HepG2 (cell line): ENCODE measurements around the gene FAM24B. TPM values are rescaled to one million over a fixed set of nuclear protein-coding genes. Genes with fewer than 3 reads are reported as not detected.

ENCODE experiments used
- ATAC-seq: fragments of 200-7000 bp; cut with Tn5 transposase; 3 replicates; pipeline ENCODE4 v1.9.1; 2020; ENCODE audit warnings: mild to moderate bottlenecking, moderate library complexity
- BruUV-seq: library from RNA; stranded (reverse); fragments of 400-500 nt; replicated peaks from 2 replicates; lab custom pipeline; 2021; lab: Mats Ljungman, UMichigan
- CTCF ChIA-PET: fragments of 300-600 bp; formaldehyde crosslinking; extraction: SDS; loops from one replicate; lab custom pipeline; 2021; ENCODE audit warnings: low total read pairs, inconsistent platforms, low intra/inter-chr PET ratio; lab: Yijun Ruan, JAX
- POLR2A ChIA-PET: fragments of 350-600 bp; sonication (Branson Sonifier 250); formaldehyde crosslinking; loops from one replicate; lab custom pipeline; 2020; ENCODE audit warnings: antibody characterized with exemption, inconsistent platforms; lab: Yijun Ruan, JAX
- DNase-seq: peaks from one replicate; pipeline ENCODE4 v3.0.0-alpha.2; 2015; ENCODE audit warnings: low spot score
- FAIRE-seq: peaks from 3 replicates; lab custom pipeline; 2011; peaks lifted over from hg19 to GRCh38; lab: Jason Lieb, UNC
- H2AFZ ChIP-seq: one replicate; pipeline ENCODE4 v1.6.1; 2011; ENCODE audit warnings: low read length, inconsistent platforms
- H3K27ac ChIP-seq: fragments of 300-600 bp; 3 replicates; pipeline ENCODE4 v1.8.0; 2011; ENCODE audit warnings: mixed run types, mild to moderate bottlenecking, mixed read lengths, low read length, inconsistent platforms; ENCODE audit not compliant: insufficient read depth; ENCODE audit errors: extremely low read length
- H3K27me3 ChIP-seq, 2 experiments: fragments of 200-600 bp in 1 of 2; 2 replicates in 1 of 2; 3 replicates in 1 of 2; pipeline versions ENCODE4 v1.6.0 to v1.8.0; 2011; ENCODE audit warnings: low read length in 2 of 2, mild to moderate bottlenecking in 2 of 2, moderate library complexity in 2 of 2, inconsistent platforms in 1 of 2; ENCODE audit not compliant: insufficient read depth in 2 of 2, control insufficient read depth in 1 of 2
- H3K36me3 ChIP-seq, 2 experiments: fragments of 200-600 bp in 1 of 2; replicated peaks in 1 of 2; 2 replicates in 1 of 2; 3 replicates in 1 of 2; pipeline versions ENCODE4 v1.5.1 to v1.8.0; 2011; ENCODE audit warnings: low read length in 2 of 2, inconsistent platforms in 1 of 2; ENCODE audit not compliant: insufficient read depth in 2 of 2, control insufficient read depth in 1 of 2
- H3K4me1 ChIP-seq: 2 replicates; pipeline ENCODE4 v1.5.1; 2012; ENCODE audit warnings: low read length, inconsistent platforms; ENCODE audit not compliant: insufficient read depth
- H3K4me2 ChIP-seq: 2 replicates; pipeline ENCODE4 v1.6.0; 2011; ENCODE audit warnings: low read depth, low read length, inconsistent platforms
- H3K4me3 ChIP-seq, 3 experiments: fragments of 200-600 bp in 1 of 3; sonication (generic), shearing (Covaris generic) in 1 of 3; replicated peaks in 1 of 3; 2 replicates each; pipeline ENCODE4 v1.5.1; 2011 to 2016; ENCODE audit warnings: low read length in 3 of 3, inconsistent platforms in 2 of 3, low read depth in 2 of 3, mild to moderate bottlenecking in 2 of 3, control low read depth in 1 of 3, mixed read lengths in 1 of 3; ENCODE audit not compliant: insufficient read depth in 1 of 3
- H3K79me2 ChIP-seq: one replicate; pipeline ENCODE4 v1.6.1; 2011; ENCODE audit warnings: low read length, inconsistent platforms; ENCODE audit not compliant: insufficient read depth
- H3K9ac ChIP-seq: 2 replicates; pipeline ENCODE4 v1.6.0; 2011; ENCODE audit warnings: mild to moderate bottlenecking, low read depth, low read length, inconsistent platforms; ENCODE audit not compliant: insufficient read depth
- H3K9me3 ChIP-seq: 2 replicates; pipeline ENCODE4 v1.5.1; 2012; ENCODE audit warnings: mild to moderate bottlenecking, low read length
- H4K20me1 ChIP-seq: 2 replicates; pipeline ENCODE4 v1.6.0; 2011; ENCODE audit warnings: inconsistent platforms, mild to moderate bottlenecking, low read length, moderate library complexity; ENCODE audit not compliant: insufficient read depth
- AKAP8 ChIP-seq: sonication (generic); formaldehyde crosslinking; IDR thresholded peaks from 2 replicates; pipeline ENCODE4 v1.5.1; 2020; ENCODE audit warnings: mild to moderate bottlenecking, missing genetic modification reagents
- FOXC1 ChIP-seq: sonication (generic); formaldehyde crosslinking; IDR thresholded peaks from 2 replicates; pipeline ENCODE4 v1.8.0; 2022; ENCODE audit warnings: mild to moderate bottlenecking, missing genetic modification reagents, borderline replicate concordance
- HOXA7 ChIP-seq: sonication (generic); formaldehyde crosslinking; IDR thresholded peaks from 2 replicates; pipeline ENCODE4 v1.8.1; 2022; ENCODE audit warnings: mild to moderate bottlenecking, missing genetic modification reagents, moderate library complexity
- MIER3 ChIP-seq: IDR thresholded peaks from 2 replicates; pipeline ENCODE4 v1.6.1; 2016; ENCODE audit warnings: missing compliant biosample characterization, borderline replicate concordance
- NCOA1 ChIP-seq: sonication (generic); formaldehyde crosslinking; IDR thresholded peaks from 2 replicates; pipeline ENCODE4 v1.9.0; 2021; ENCODE audit warnings: missing genetic modification reagents
- RBAK ChIP-seq: sonication (generic); formaldehyde crosslinking; IDR thresholded peaks from 2 replicates; pipeline ENCODE4 v1.5.1; 2020; ENCODE audit warnings: mild to moderate bottlenecking, missing genetic modification reagents
- SMAD1 ChIP-seq: sonication (generic); formaldehyde crosslinking; IDR thresholded peaks from 2 replicates; pipeline ENCODE4 v1.4.0; 2020; ENCODE audit warnings: missing genetic modification reagents, low read depth, mild to moderate bottlenecking, borderline replicate concordance
- ZBTB20 ChIP-seq: sonication (generic); formaldehyde crosslinking; IDR thresholded peaks from 2 replicates; pipeline ENCODE4 v1.8.1; 2023; ENCODE audit warnings: missing genetic modification reagents, low read depth, mild to moderate bottlenecking, borderline replicate concordance
- ZBTB8A ChIP-seq: sonication (generic); formaldehyde crosslinking; IDR thresholded peaks from 2 replicates; pipeline ENCODE4 v1.4.0; 2020; ENCODE audit warnings: mild to moderate bottlenecking, low read depth, missing genetic modification reagents, borderline replicate concordance
- ZNF496 ChIP-seq: sonication (generic); formaldehyde crosslinking; IDR thresholded peaks from 2 replicates; pipeline ENCODE4 v1.8.1; 2023; ENCODE audit warnings: mild to moderate bottlenecking, moderate library complexity, missing genetic modification reagents; ENCODE audit not compliant: insufficient replicate concordance
- ZNF776 ChIP-seq: sonication (generic); formaldehyde crosslinking; IDR thresholded peaks from 2 replicates; pipeline ENCODE4 v1.4.0; 2020; ENCODE audit warnings: mild to moderate bottlenecking, missing genetic modification reagents
- ZSCAN29 ChIP-seq: sonication (generic); formaldehyde crosslinking; conservative IDR thresholded peaks from 2 replicates; pipeline ENCODE4 v1.4.0; 2020; ENCODE audit warnings: mild to moderate bottlenecking, missing genetic modification reagents
- WGBS: methylation state at CpG from one replicate; pipeline ENCODE4 v1.1.6; 2017; ENCODE audit warnings: low lambda C conversion rate; 5-methylcytosine and 5-hydroxymethylcytosine counted together
- in situ Hi-C: cut with HindIII; loops from 2 replicates; pipeline ENCODE4 v1.10.0; 2017; ENCODE audit warnings: low pct_unique_long_range_greater_than_20kb; ENCODE audit not compliant: extremely low pct_ligation_motif_present
- intact Hi-C: fragments of 100-400 bp; cut with micrococcal nuclease; formaldehyde crosslinking; loops from one replicate; pipeline ENCODE4 v1.10.0; 2022; ENCODE audit not compliant: unreplicated experiment
- polyA plus RNA-seq, 8 experiments: library from polyadenylated mRNA; depleted of rRNA in 3 of 8; stranded (reverse) in 7 of 8; unstranded in 1 of 8; fragments of >200 nt; fragmentation: Illumina TruSeq in 4 of 8; extraction: Trizol in 4 of 8; gene quantifications; 2 replicates each; pipeline versions ENCODE4 v1.2.1 to v1.2.3, GENCODE V29; 2011 to 2016; ENCODE audit warnings: low read depth in 4 of 8, missing spikeins in 1 of 8, mixed read lengths in 1 of 8; ENCODE audit not compliant: insufficient read depth in 1 of 8
- total RNA-seq, 5 experiments: library from RNA; depleted of rRNA; stranded (reverse); fragments of >200 nt; fragmentation: Illumina TruSeq; extraction: Trizol; gene quantifications; 2 replicates each; pipeline ENCODE4 v1.2.3, GENCODE V29; 2016; ENCODE audit warnings: low read depth in 1 of 5
- TF ChIP-seq, protein P1 (sequence below): sonication (generic); formaldehyde crosslinking; IDR thresholded peaks from 2 replicates; pipeline ENCODE4 v1.4.0; 2020; ENCODE audit warnings: mild to moderate bottlenecking, missing genetic modification reagents
- TF ChIP-seq, protein P2 (sequence below), 2 experiments: sonication (generic) in 1 of 2; formaldehyde crosslinking in 1 of 2; IDR thresholded peaks; 2 replicates each; pipeline versions ENCODE4 v1.5.1 to v1.6.1; 2011 to 2020; ENCODE audit warnings: borderline replicate concordance in 1 of 2, low read depth in 1 of 2, low read length in 1 of 2, mild to moderate bottlenecking in 1 of 2, missing genetic modification reagents in 1 of 2, moderate library complexity in 1 of 2
- TF ChIP-seq, protein P3 (sequence below): sonication (generic); formaldehyde crosslinking; IDR thresholded peaks from 2 replicates; pipeline ENCODE4 v1.5.1; 2020; ENCODE audit warnings: mild to moderate bottlenecking, missing genetic modification reagents, borderline replicate concordance

Gene FAM24B
- total and polyA plus RNA-seq, 2 of the 13 experiments (the other 11 are each of a cell fraction or from before 2014, with no cell fraction given): 1.9 to 3.0 TPM

DNA sequence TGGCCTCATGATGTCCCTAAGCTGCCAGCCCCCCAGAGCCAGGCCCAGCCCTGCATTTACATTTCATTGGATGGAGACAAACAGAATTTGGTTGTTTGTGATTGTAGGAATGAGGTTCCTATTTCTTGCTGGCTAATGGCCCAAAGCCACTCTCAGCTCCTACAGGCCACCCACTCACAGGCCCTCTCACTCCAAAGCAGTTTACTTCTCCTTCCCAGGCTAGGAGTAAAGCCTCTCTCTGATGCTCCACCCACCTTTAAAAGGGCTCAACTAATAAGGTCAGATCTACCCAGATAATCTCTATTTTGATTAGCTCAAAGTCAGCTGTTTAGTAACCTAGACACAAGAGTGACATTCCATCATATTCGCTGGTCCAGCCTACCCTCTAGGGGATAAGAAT lies 22.5 kb downstream of the FAM24B start:
- TF ChIP-seq FOXC1 (CRISPR knock-in tag) (no peak), ZNF496 (CRISPR knock-in tag) (no peak), ZBTB20 (CRISPR knock-in tag) (no peak), HOXA7 (no peak), NCOA1 (CRISPR knock-in tag) (no peak), ZBTB8A (CRISPR knock-in tag) (no peak), MIER3 (no peak), ZSCAN29 (no peak), AKAP8 (no peak), ZNF776 (CRISPR knock-in tag) (no peak), SMAD1 (CRISPR knock-in tag) (no peak), RBAK (CRISPR knock-in tag) (no peak)
- TF ChIP-seq, protein P1, sequence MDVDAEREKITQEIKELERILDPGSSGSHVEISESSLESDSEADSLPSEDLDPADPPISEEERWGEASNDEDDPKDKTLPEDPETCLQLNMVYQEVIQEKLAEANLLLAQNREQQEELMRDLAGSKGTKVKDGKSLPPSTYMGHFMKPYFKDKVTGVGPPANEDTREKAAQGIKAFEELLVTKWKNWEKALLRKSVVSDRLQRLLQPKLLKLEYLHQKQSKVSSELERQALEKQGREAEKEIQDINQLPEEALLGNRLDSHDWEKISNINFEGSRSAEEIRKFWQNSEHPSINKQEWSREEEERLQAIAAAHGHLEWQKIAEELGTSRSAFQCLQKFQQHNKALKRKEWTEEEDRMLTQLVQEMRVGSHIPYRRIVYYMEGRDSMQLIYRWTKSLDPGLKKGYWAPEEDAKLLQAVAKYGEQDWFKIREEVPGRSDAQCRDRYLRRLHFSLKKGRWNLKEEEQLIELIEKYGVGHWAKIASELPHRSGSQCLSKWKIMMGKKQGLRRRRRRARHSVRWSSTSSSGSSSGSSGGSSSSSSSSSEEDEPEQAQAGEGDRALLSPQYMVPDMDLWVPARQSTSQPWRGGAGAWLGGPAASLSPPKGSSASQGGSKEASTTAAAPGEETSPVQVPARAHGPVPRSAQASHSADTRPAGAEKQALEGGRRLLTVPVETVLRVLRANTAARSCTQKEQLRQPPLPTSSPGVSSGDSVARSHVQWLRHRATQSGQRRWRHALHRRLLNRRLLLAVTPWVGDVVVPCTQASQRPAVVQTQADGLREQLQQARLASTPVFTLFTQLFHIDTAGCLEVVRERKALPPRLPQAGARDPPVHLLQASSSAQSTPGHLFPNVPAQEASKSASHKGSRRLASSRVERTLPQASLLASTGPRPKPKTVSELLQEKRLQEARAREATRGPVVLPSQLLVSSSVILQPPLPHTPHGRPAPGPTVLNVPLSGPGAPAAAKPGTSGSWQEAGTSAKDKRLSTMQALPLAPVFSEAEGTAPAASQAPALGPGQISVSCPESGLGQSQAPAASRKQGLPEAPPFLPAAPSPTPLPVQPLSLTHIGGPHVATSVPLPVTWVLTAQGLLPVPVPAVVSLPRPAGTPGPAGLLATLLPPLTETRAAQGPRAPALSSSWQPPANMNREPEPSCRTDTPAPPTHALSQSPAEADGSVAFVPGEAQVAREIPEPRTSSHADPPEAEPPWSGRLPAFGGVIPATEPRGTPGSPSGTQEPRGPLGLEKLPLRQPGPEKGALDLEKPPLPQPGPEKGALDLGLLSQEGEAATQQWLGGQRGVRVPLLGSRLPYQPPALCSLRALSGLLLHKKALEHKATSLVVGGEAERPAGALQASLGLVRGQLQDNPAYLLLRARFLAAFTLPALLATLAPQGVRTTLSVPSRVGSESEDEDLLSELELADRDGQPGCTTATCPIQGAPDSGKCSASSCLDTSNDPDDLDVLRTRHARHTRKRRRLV (CRISPR knock-in tag): no peak
- TF ChIP-seq, protein P2, sequence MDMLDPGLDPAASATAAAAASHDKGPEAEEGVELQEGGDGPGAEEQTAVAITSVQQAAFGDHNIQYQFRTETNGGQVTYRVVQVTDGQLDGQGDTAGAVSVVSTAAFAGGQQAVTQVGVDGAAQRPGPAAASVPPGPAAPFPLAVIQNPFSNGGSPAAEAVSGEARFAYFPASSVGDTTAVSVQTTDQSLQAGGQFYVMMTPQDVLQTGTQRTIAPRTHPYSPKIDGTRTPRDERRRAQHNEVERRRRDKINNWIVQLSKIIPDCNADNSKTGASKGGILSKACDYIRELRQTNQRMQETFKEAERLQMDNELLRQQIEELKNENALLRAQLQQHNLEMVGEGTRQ (IDR thresholded peaks at IDR 0.05; ENCODE audit: low read depth, low read length): no peak
- TF ChIP-seq, protein P2 (CRISPR knock-in tag; IDR thresholded peaks at IDR 0.05; ENCODE audit: borderline replicate concordance): no peak
- TF ChIP-seq, protein P3, sequence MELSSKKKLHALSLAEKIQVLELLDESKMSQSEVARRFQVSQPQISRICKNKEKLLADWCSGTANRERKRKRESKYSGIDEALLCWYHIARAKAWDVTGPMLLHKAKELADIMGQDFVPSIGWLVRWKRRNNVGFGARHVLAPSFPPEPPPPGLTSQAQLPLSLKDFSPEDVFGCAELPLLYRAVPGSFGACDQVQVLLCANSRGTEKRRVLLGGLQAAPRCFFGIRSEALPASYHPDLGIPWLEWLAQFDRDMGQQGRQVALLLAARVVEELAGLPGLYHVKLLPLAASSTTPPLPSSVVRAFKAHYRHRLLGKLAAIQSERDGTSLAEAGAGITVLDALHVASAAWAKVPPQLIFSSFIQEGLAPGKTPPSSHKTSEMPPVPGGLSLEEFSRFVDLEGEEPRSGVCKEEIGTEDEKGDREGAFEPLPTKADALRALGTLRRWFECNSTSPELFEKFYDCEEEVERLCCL (CRISPR knock-in tag): no peak
- POLR2A ChIA-PET: no interaction called here
- FAIRE-seq: no peak
- CTCF ChIA-PET: no interaction called here
- Histone ChIP-seq H3K27ac (no peak overlapping the region), H3K4me1 (no peaks in the 10 kb centered on the region), H3K4me2 (no peak overlapping the region), H3K4me3 (no peak overlapping the region), H3K9me3 (no peaks in the 10 kb centered on the region), H3K27me3 (no peaks in the 10 kb centered on the region), H3K36me3 (no peaks in the 10 kb centered on the region), H2AFZ (no peak overlapping the region), H4K20me1 (no peaks in the 10 kb centered on the region), H3K79me2 (peaks cover 2% of the 10 kb centered on the region), H3K9ac (no peak overlapping the region)
- ATAC-seq: no peak
- intact Hi-C loops: no loop called here
- WGBS: 43% methylated on average over 1 of the region's 1 CpG
- DNase-seq: no peak
- in situ Hi-C loops: no loop called here
- no TSS peak for BruUV-seq
